Mucosa of stomach (tissue), 1 donor: ENCODE data around the gene XK.
"Not testable (repeated sequence)": the region's sequence is repeated elsewhere in the genome, so short reads cannot be mapped to it uniquely, and the experiment has no call there.

ENCODE experiments used
- H3K27me3 ChIP-seq: one replicate; pipeline ENCODE4 v1.7.0; 2013; ENCODE audit warnings: mild to moderate bottlenecking, low read length; ENCODE audit not compliant: control insufficient read depth, insufficient read depth
- H3K36me3 ChIP-seq: one replicate; pipeline ENCODE4 v1.7.0; 2013; ENCODE audit warnings: low read length; ENCODE audit not compliant: control insufficient read depth, insufficient read depth
- H3K4me1 ChIP-seq: one replicate; pipeline ENCODE4 v1.7.0; 2013; ENCODE audit warnings: mild to moderate bottlenecking, low read length; ENCODE audit not compliant: control insufficient read depth, insufficient read depth
- H3K4me3 ChIP-seq: one replicate; pipeline ENCODE4 v1.7.0; 2013; ENCODE audit warnings: low read length
- H3K9ac ChIP-seq: one replicate; pipeline ENCODE4 v1.7.0; 2013; ENCODE audit warnings: mild to moderate bottlenecking, low read length, moderate library complexity
- H3K9me3 ChIP-seq: one replicate; pipeline ENCODE4 v1.7.0; 2013; ENCODE audit warnings: mild to moderate bottlenecking, low read length, moderate library complexity; ENCODE audit not compliant: control insufficient read depth
- donor health status: Pancreatic carcinoma.

XK gene, protein sequence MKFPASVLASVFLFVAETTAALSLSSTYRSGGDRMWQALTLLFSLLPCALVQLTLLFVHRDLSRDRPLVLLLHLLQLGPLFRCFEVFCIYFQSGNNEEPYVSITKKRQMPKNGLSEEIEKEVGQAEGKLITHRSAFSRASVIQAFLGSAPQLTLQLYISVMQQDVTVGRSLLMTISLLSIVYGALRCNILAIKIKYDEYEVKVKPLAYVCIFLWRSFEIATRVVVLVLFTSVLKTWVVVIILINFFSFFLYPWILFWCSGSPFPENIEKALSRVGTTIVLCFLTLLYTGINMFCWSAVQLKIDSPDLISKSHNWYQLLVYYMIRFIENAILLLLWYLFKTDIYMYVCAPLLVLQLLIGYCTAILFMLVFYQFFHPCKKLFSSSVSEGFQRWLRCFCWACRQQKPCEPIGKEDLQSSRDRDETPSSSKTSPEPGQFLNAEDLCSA

DNA sequence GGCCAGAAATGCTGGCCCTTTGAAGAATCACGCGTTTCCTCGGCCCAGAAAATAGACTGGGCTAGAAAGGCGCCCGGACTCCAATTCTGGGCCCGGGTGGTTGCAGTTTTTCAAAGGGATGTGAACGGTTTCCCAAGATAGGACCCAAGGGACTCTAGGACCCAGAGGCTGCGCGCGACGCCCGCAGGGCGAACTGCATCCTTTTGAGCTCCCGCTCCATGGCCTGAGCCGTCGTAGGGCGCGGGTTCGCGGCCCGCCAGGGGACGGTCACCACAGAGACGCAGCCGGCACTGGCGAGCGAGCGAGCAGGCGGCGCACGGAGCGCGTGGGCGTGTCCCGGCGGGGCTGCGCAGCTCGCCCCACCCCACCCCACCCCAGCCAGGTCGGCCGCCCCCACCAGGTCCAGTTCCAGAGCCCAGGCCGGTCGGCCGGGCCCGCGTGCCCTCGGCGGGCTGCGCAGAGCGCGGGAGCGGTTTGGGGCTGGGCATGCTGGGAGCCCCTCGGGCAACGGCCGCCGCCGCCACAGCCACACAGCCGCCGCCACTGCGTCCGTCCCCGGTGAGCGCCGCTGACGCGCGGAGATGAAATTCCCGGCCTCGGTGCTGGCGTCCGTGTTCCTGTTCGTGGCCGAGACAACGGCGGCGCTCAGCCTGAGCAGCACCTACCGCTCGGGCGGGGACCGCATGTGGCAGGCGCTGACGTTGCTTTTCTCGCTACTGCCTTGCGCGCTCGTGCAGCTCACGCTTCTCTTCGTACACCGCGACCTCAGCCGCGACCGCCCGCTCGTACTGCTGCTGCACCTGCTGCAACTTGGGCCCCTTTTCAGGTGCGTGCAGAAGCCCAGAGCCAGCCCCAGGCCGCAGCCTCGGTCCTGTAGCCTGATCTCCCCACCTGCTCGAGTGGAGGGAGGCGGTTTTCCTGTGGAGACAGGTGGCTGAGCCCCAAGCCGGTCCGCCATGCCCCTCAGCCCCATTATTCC, at the start of gene XK:
TSS of gene XK (plus strand) at position 411 of the 979 bp plus-strand sequence. CDS start at position 582, 171 bp downstream.
- Histone ChIP-seq H3K9me3 (no peaks in the 10 kb centered on the region), H3K4me3 (peak within 1 kb of the TSS; percentile 60), H3K27me3 (no peaks in the 10 kb centered on the region), H3K9ac (peak within 1 kb of the TSS; percentile 66), H3K4me1 (peaks cover 8% of the 10 kb centered on the region), H3K36me3 (no peaks in the 10 kb centered on the region)

DNA sequence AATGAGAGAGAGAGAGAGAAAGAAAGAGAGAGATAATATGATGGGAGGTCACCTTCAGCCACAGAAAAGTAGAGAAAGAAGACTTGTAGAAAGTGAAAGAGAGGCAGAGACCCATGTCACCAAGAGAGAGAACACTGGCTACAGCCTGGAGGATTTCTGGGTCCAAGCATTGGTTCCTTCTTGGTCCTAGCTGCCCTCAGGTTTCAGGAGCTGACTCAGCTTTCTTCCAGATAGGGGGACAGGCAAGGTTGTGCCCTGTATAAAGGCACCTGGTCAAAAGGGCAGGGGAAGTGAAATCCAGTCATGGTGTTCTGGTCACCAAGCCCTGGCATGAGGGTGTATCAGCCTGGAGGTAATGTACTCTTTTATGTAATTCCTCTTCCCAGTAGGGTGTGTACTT, 47.5 kb upstream of the XK start:
- H3K36me3 ChIP-seq, result no peaks in the 10 kb centered on the region
- no peak overlapping the region for H3K9ac ChIP-seq
- H3K9me3 ChIP-seq, result no peaks in the 10 kb centered on the region
- no peaks in the 10 kb centered on the region for H3K27me3 ChIP-seq
- H3K4me1 ChIP-seq, result no peaks in the 10 kb centered on the region
- H3K4me3 ChIP-seq, result no peak overlapping the region

DNA sequence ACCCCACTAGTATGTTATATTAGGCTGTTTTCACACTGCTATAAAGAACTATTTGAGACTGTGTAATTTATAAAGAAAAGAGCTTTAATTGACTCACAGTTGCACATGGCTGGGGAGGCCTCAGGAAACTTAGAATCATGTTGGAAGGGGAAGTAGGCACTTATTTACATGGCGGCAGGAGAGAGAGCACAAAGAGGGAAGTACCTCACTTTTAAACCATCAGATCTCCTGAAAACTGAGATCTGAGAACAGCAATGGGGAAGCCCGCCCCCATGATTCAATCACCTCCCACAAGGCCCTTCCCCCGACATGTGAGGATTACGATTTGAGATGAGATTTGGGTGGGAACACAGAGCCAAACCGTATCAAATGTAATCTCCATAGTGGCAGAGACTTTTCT, 45.4 kb upstream of the XK start:
- Histone ChIP-seq H3K4me1 (no peaks in the 10 kb centered on the region), H3K4me3 (no peak overlapping the region), H3K9me3 (no peaks in the 10 kb centered on the region), H3K27me3 (no peaks in the 10 kb centered on the region), H3K36me3 (no peaks in the 10 kb centered on the region), H3K9ac (no peak overlapping the region)

DNA sequence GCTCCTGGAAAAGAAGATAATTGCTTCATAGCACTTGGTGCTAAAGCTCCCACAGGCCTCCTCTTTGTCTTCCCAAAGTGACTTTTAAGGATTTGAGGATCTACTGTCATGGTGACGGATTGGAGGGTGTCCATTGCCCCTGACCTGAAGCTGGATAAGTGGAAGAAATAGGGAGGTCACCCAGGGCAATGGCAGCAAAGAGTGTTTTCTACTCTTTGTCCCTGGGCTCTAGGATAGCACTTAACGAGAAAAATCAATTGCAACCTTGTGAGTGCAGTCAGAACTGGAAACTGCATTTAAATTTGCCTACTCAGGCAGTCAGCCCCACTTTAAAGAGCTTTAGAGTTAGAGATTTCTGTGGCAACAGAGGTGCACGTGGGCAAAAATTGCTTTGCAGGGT, 43.7 kb upstream of the XK start:
- Histone ChIP-seq H3K9ac (no peak overlapping the region), H3K9me3 (no peaks in the 10 kb centered on the region), H3K36me3 (no peaks in the 10 kb centered on the region), H3K4me1 (no peaks in the 10 kb centered on the region), H3K27me3 (no peaks in the 10 kb centered on the region), H3K4me3 (no peak overlapping the region)

DNA sequence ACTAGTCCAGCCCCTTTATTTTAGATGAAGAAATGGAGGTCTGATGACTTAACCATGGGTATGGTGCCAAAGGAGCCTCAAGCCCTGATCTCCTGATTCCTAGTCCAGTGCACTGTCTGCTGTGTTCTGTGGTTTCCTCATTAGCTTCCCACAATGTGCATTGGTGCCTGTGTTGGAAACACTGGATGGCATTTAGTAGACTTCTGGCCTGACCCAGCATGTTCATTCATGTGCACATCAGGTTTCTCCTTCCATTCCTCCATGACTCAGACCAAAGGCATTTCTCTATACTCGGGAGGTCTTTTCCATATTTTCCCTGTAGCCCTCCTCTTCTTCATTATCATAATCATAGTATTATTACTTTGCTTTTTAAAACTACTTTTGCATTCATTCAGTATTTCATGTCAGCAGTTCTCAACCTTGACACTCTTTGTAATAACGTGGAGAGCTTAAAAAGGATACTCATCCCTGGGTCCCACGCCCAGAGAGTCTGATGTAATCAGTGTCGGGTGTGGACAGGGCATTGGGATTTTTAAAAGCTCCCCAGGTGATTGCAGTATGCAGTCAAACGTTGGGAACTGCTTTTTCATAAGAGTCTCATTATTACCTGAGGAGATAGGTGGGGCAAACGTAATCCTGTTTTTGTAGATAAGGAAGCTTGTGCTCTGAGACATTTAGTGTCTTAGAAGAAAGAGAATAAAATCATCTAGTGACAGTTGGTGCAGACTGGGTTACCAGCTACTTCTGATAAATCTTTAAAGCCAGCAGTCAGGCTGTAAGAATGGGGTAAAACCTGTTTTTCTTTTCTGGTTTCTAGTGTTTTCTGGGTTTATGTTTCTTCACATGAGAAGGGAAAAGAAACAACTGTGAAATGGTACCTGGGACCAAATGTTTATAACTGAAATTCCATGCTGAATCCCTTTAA, 40.9 kb upstream of the XK start:
- no peak overlapping the region for H3K4me3 ChIP-seq

DNA sequence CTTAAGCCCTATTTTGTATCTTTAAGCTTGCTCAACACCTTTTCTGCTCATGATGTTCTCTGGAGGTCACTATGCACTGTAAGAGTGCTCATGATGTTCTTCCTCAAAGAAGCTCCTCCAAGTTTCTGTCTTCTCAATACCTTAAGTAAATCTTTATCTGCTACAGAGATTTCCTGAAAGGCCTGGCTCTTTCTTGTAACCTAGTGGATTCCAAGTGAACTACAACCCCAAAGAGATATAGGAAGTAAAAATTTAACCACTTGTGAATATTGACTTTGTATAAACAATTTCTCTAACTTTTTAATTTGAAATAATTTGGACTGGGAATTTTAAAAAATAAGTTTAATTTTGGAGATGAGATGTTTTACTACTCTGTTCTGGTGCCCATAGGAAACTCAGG, 39.3 kb upstream of the XK start:
- Histone ChIP-seq H3K36me3 (no peaks in the 10 kb centered on the region), H3K4me3 (no peak overlapping the region), H3K4me1 (no peaks in the 10 kb centered on the region), H3K9ac (no peak overlapping the region), H3K27me3 (no peaks in the 10 kb centered on the region), H3K9me3 (no peaks in the 10 kb centered on the region)

More for the DNA sequence above, 40.9 kb upstream of the XK start:
- Histone ChIP-seq H3K36me3 (no peaks in the 10 kb centered on the region), H3K27me3 (no peaks in the 10 kb centered on the region), H3K9ac (no peak overlapping the region), H3K4me1 (no peaks in the 10 kb centered on the region), H3K9me3 (no peaks in the 10 kb centered on the region)

DNA sequence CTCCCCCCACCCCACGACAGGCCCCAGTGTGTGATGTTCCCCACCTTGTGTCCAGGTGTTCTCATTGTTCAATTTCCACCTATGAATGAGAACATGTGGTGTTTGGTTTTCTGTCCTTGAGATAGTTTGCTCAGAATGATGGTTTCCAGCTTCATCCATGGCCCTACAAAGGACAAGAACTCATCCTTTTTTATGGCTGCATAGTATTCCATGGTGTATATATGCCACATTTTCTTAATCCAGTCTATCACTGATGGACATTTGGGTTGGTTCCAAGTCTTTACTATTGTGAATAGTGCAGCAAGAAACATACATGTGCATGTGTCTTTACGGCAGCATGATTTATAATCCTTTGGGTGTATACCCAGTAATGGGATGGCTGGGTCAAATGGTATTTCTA, 34.7 kb upstream of the XK start:
- H3K4me3 ChIP-seq, H3K9ac ChIP-seq, H3K27me3 ChIP-seq, H3K4me1 ChIP-seq, H3K36me3 ChIP-seq, H3K9me3 ChIP-seq: not testable (repeated sequence)

DNA sequence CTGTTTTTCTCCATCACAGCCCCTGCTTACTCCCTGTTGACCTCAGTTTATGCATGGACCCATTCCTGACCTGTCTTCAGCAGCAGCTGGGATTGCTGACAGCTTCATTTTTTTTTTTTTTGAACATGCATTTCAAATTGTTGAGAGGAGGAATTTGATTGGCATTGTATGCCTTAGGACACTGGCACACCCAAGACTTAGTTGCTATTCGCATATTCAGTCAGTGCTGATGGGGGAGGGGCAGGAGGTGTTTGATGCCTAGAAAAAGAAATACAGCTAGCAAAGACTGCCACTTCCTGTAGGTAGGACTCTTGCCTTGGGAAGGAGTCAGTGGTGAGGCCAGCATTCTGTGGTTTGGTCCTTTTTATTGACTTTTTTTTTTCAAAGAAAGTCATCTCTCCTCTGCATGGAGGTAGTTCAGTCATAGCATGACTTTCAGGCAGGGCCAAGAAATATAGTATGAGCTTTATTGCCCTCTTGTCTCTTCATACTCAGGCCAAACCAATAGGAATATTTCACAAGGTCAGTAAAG, 33.6 kb upstream of the XK start:
- no peak overlapping the region for H3K4me3 ChIP-seq
- H3K4me1 ChIP-seq, result peaks cover 8% of the 10 kb centered on the region
- no peaks in the 10 kb centered on the region for H3K9me3 ChIP-seq
- no peak overlapping the region for H3K9ac ChIP-seq
- no peaks in the 10 kb centered on the region for H3K27me3 ChIP-seq
- H3K36me3 ChIP-seq, result no peaks in the 10 kb centered on the region

DNA sequence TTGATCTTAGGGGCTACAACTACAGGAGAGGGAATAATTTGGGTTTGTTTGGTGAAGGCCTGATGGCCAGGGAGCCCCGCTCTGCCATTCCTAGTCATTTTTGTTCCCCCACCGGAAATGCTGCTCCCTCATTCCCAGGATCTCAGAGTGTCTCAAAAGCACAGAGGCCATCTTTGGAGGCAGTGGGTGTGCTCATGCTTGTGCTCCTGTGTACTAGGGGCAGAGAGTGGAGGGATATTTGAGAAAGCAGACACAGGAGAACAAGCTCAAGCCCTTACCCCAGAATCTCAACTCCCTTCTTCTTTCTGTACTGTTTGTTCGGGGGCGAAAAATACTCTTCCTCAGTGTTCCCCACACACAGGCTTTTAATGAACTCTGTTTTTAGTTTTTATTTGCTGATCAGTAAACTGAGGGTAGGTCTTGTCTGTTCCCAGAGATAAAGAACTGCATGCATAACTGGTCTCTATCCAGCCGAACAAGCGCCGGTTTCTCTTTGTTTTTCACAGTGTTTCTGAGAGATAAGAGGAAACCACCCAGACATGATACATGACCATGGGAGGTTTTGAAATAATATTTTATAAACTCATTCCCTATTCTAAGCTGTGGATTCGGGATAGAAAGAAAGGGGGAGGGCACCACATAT, 32.9 kb upstream of the XK start:
- Histone ChIP-seq H3K4me1 (peaks cover 8% of the 10 kb centered on the region), H3K36me3 (no peaks in the 10 kb centered on the region), H3K9me3 (no peaks in the 10 kb centered on the region), H3K4me3 (no peak overlapping the region), H3K9ac (no peak overlapping the region), H3K27me3 (no peaks in the 10 kb centered on the region)

DNA sequence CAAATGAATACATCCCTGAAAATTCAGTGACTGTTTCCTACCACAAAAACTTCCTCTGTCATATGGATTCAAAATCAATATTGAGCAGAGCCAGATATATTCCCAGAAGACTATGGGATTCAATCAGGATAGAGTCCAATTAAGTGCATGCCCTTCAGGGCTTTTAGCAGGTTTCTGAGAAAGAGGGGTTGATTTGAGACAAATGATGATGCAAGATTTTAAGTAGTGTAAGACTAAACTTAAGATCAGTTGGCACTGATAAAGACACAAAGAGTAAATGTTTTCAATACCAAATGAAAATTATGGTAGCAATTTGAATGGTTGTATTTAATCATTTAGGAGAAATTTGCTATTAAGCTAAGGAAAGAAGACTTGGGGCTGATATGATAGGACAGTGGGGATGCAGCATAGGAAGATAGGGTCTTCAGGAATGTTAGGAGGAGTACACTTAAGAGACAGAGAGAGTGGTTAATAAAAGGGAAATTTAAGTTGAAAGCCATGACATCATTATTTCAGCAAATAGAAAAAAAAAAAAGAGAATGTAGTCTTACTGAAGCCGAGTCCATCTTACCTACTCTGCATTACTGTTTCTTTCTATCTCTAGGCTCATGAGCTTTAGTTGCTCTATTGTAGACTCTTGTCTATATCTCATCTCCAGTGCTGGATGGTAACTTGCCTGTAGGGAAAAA, 32.0 kb upstream of the XK start:
- H3K27me3 ChIP-seq, result no peaks in the 10 kb centered on the region
- H3K36me3 ChIP-seq, result no peaks in the 10 kb centered on the region
- H3K4me3 ChIP-seq, result no peak overlapping the region
- no peaks in the 10 kb centered on the region for H3K9me3 ChIP-seq
- H3K9ac ChIP-seq, result no peak overlapping the region
- peaks cover 8% of the 10 kb centered on the region for H3K4me1 ChIP-seq
